ENCODE data around the gene MAU2.

MAU2 gene

GRCh38 chr19:19279062-19279612 is 41.5 kb upstream of the MAU2 start:
- no peaks in the 10 kb centered on the region for H4K20me1 ChIP-seq (ENCODE audit: insufficient read depth, low read length)
- peaks cover 37% of the 10 kb centered on the region for H3K36me3 ChIP-seq (replicated peaks; ENCODE audit: low read depth, low read length)

GRCh38 chr19:19279853-19280252 is 40.8 kb upstream of the MAU2 start:
- Histone ChIP-seq H3K4me2 (ENCODE audit: low read length) (no peak overlapping the region), H3K9me3 (ENCODE audit: insufficient read depth, low read length) (no peaks in the 10 kb centered on the region), H2AFZ (ENCODE audit: low read depth, low read length) (no peak overlapping the region), H3K79me2 (ENCODE audit: low read length) (no peaks in the 10 kb centered on the region), H3K9ac (ENCODE audit: low read length) (no peak overlapping the region), H3K36me3 (replicated peaks; ENCODE audit: low read depth, low read length) (peaks cover 40% of the 10 kb centered on the region), H3K27me3 (ENCODE audit: low read depth, low read length) (no peaks in the 10 kb centered on the region), H4K20me1 (ENCODE audit: insufficient read depth, low read length) (no peaks in the 10 kb centered on the region), H3K27ac (ENCODE audit: low read length) (no peak overlapping the region), H3K4me1 (ENCODE audit: low read length) (no peaks in the 10 kb centered on the region), H3K4me3 (ENCODE audit: low read length) (no peak overlapping the region)
- TF ChIP-seq EZH2phosphoT487 (IDR thresholded peaks at IDR 0.05; ENCODE audit: low read depth) (no peak), CTCF (IDR thresholded peaks at IDR 0.05; ENCODE audit: low read depth, low read length) (no peak)

More at GRCh38 chr19:19279062-19279612, 41.5 kb upstream of the MAU2 start:
- no peak overlapping the region for H3K27ac ChIP-seq (ENCODE audit: low read length)
- no peaks in the 10 kb centered on the region for H3K4me1 ChIP-seq (ENCODE audit: low read length)
- H2AFZ ChIP-seq (ENCODE audit: low read depth, low read length), result no peak overlapping the region
- no peak overlapping the region for H3K4me3 ChIP-seq (ENCODE audit: low read length)
- no peak overlapping the region for H3K4me2 ChIP-seq (ENCODE audit: low read length)
- TF ChIP-seq CTCF (IDR thresholded peaks at IDR 0.05; ENCODE audit: low read depth, low read length) (no peak), EZH2phosphoT487 (IDR thresholded peaks at IDR 0.05; ENCODE audit: low read depth) (no peak)
- H3K79me2 ChIP-seq (ENCODE audit: low read length), result no peaks in the 10 kb centered on the region
- H3K27me3 ChIP-seq (ENCODE audit: low read depth, low read length), result no peaks in the 10 kb centered on the region
- H3K9ac ChIP-seq (ENCODE audit: low read length), result no peak overlapping the region
- H3K9me3 ChIP-seq (ENCODE audit: insufficient read depth, low read length), result no peaks in the 10 kb centered on the region

GRCh38 chr19:19280561-19280960 is 40.1 kb upstream of the MAU2 start:
- Histone ChIP-seq H3K4me2 (ENCODE audit: low read length) (no peak overlapping the region), H3K9me3 (ENCODE audit: insufficient read depth, low read length) (no peaks in the 10 kb centered on the region), H4K20me1 (ENCODE audit: insufficient read depth, low read length) (no peaks in the 10 kb centered on the region), H3K4me3 (ENCODE audit: low read length) (no peak overlapping the region), H3K4me1 (ENCODE audit: low read length) (no peaks in the 10 kb centered on the region), H3K27me3 (ENCODE audit: low read depth, low read length) (no peaks in the 10 kb centered on the region), H3K9ac (ENCODE audit: low read length) (no peak overlapping the region), H3K79me2 (ENCODE audit: low read length) (no peaks in the 10 kb centered on the region), H3K36me3 (replicated peaks; ENCODE audit: low read depth, low read length) (peaks cover 40% of the 10 kb centered on the region), H3K27ac (ENCODE audit: low read length) (no peak overlapping the region), H2AFZ (ENCODE audit: low read depth, low read length) (no peak overlapping the region)
- TF ChIP-seq EZH2phosphoT487 (IDR thresholded peaks at IDR 0.05; ENCODE audit: low read depth) (no peak), CTCF (IDR thresholded peaks at IDR 0.05; ENCODE audit: low read depth, low read length) (no peak)

GRCh38 chr19:19285686-19286085 is 34.9 kb upstream of the MAU2 start:
- H3K27ac ChIP-seq (ENCODE audit: low read length), result no peak overlapping the region
- no peak overlapping the region for H3K9ac ChIP-seq (ENCODE audit: low read length)
- H3K4me3 ChIP-seq (ENCODE audit: low read length), result no peak overlapping the region
- no peak overlapping the region for H2AFZ ChIP-seq (ENCODE audit: low read depth, low read length)
- no peaks in the 10 kb centered on the region for H3K4me1 ChIP-seq (ENCODE audit: low read length)
- no peak overlapping the region for H3K4me2 ChIP-seq (ENCODE audit: low read length)
- H3K79me2 ChIP-seq (ENCODE audit: low read length), result no peaks in the 10 kb centered on the region
- peaks cover 25% of the 10 kb centered on the region for H3K36me3 ChIP-seq (replicated peaks; ENCODE audit: low read depth, low read length)
- H3K9me3 ChIP-seq (ENCODE audit: insufficient read depth, low read length), result no peaks in the 10 kb centered on the region
- TF ChIP-seq EZH2phosphoT487 (IDR thresholded peaks at IDR 0.05; ENCODE audit: low read depth) (no peak), CTCF (IDR thresholded peaks at IDR 0.05; ENCODE audit: low read depth, low read length) (no peak)
- no peaks in the 10 kb centered on the region for H3K27me3 ChIP-seq (ENCODE audit: low read depth, low read length)
- no peaks in the 10 kb centered on the region for H4K20me1 ChIP-seq (ENCODE audit: insufficient read depth, low read length)

Data from OCI-LY3 (cell line).